Airway epithelial cell (primary cell): ENCODE data around the gene WBP11. TPM values are rescaled to one million over a fixed set of nuclear protein-coding genes. Genes with fewer than 3 reads are reported as not detected.

Source experiments
- total RNA-seq: library from RNA; depleted of rRNA; stranded (reverse); fragments of >200 nt; gene quantifications from 2 replicates; pipeline ENCODE4 v1.2.3, GENCODE V29; 2015

WBP11 gene
- total RNA-seq: 17.1 and 24.7 TPM in 2 replicates

DNA sequence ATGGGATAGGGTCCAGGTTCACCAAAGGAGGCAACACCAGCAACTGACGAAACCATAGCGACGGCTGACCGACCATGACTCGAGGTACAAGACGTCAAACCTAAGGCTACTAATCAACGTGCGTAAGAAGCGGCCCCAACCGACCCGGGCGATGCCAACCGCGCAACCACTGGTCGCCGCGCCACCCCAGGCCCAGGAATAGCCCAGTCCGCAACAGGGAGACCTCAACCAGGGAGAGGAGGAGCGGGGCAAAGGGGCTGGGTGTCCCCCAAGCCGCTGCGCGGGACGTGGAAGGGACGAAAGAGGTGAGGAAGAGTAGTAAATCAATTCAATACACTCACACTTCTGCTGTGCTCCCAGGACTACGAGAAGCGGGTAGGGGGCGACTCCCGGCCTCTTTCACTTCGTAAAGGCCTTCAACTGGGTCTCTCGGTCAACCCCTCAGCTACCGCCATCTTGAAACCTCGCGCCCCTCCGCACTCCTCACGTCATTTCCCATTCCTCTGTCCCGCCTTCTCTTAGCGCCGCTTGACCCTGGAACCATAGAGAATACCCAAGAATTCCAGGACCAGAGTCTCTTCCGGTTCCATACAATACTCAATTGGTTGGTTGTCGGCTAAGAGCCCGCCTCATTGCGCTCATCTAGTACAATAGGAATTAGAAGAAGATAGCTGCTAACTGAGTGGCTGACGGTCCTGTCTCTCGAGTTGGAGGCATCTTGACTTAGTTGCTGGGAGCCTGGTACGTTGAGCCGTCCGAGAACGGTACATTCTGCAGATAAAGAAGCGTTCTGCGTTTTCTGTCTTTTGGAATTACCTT, at the start of gene WBP11, which contains the start of gene C12orf60:
Gene WBP11, minus strand, starts transcription at position 468 of the 819 bp plus-strand sequence. CDS start 2,095 bp downstream, outside the sequence.
Gene C12orf60, plus strand, starts transcription at position 660 of the 819 bp plus-strand sequence. CDS start 19,266 bp downstream, outside the sequence.

DNA sequence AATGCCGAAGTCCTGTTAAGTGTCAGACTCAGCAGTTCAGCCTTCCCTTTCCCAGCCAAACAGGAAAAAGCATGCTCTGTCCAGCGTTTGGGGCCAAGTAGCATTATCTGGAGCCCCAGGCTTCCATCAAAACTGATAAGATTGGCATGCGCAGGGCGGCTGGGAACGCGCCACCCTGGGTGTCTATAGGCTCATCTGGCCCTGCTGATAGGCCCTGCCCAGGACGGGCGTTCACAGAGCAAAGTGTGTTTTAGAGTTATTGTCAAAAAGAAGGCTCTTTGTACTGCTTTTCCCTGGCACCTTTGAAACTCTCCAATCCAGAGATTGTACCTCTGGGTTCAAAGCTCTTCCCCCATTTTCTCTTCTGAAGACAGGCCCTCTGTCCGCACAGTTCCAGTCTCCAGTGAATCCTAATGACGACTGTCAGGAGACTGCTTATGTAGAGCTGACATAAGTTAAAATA, 40.2 kb upstream of the WBP11 start, which contains the start of gene ART4:
Gene ART4, minus strand, starts transcription at position 102 of the 463 bp plus-strand sequence. CDS start 413 bp downstream, outside the sequence.

GRCh38 chr12:14814014-14814413, 10.7 kb upstream of the WBP11 start, which contains the start of gene SMCO3:
Gene SMCO3, minus strand, starts transcription at chr12:14814182. Its CDS starts 7,502 bp downstream, at chr12:14806680.

Other genes starting within 250 kb of the WBP11 start
- gene PLBD1, start 235.6 kb downstream of the WBP11 start, total RNA-seq: 0.84 and 2.2 TPM in 2 replicates
- gene GUCY2C, start 106.9 kb downstream of the WBP11 start, total RNA-seq: not detected in 2 replicates
- 1.2 and 2.3 TPM in 2 replicates for gene C12orf60, start 192 bp upstream of the WBP11 start, total RNA-seq
- gene SMCO3, start 10.7 kb upstream of the WBP11 start, total RNA-seq: not detected in 2 replicates
- gene ART4, start 40.0 kb upstream of the WBP11 start, total RNA-seq: not detected in 2 replicates
- 0.14 TPM in 1 of 2 replicates, not detected in the other for gene MGP, start 82.4 kb upstream of the WBP11 start, total RNA-seq
- gene ERP27, start 135.1 kb upstream of the WBP11 start, total RNA-seq: 2.8 and 5.7 TPM in 2 replicates
- gene ARHGDIB, start 158.1 kb upstream of the WBP11 start, total RNA-seq: 33.1 and 39.9 TPM in 2 replicates
- gene PDE6H, start 169.6 kb upstream of the WBP11 start, total RNA-seq: not detected in 2 replicates